ENCODE measurements around the gene ARHGEF2. TPM values are rescaled to one million over a fixed set of nuclear protein-coding genes. Genes with fewer than 3 reads are reported as not detected.

The ARHGEF2 gene
- total and polyA plus RNA-seq, 9 of the 15 experiments (the other 6 are each of a cell fraction or from before 2014, with no cell fraction given), result 7.1 to 162 (median 62.2) TPM

GRCh38 chr1:155971910-155972809 is 6.2 kb downstream of the ARHGEF2 start (continued):
- TF ChIP-seq TSHZ1 (CRISPR knock-in tag; IDR thresholded peaks at IDR 0.05) (no peak), TBP (optimal IDR thresholded peaks at IDR 0.05; ENCODE audit: low read depth, low read length) (no peak), CREB5 (CRISPR knock-in tag; IDR thresholded peaks at IDR 0.05) (no peak), DMBX1 (CRISPR knock-in tag; IDR thresholded peaks at IDR 0.05; ENCODE audit: borderline replicate concordance) (no peak), POLR2AphosphoS2 (IDR thresholded peaks at IDR 0.05; ENCODE audit: low read length) (no peak), NCOA4 (IDR thresholded peaks at IDR 0.05; ENCODE audit: partially characterized antibody) (no peak), NR2C1 (IDR thresholded peaks at IDR 0.05) (peak; percentile 61), NR2C1 (tag; IDR thresholded peaks at IDR 0.05) (peak; percentile 33; the same call in 1 of the 2 replicates)

Measured in K562 (cell line).